Panc1 (cell line): ENCODE results near the gene IL31RA. TPM values are rescaled to one million over a fixed set of nuclear protein-coding genes. Genes with fewer than 3 reads are reported as not detected.

ENCODE experiments used
- ATAC-seq: fragments of 200-7000 bp; cut with Tn5 transposase; 2 replicates; pipeline ENCODE4 v1.9.1; 2020; ENCODE audit warnings: mild to moderate bottlenecking, moderate library complexity
- BruUV-seq: library from RNA; stranded (reverse); fragments of 400-500 nt; replicated peaks from 2 replicates; lab custom pipeline; 2021; lab: Mats Ljungman, UMichigan
- CTCF ChIA-PET: fragments of 300-600 bp; sonication (Branson Sonifier 250); formaldehyde crosslinking; loops from one replicate; lab custom pipeline; 2022; ENCODE audit warnings: antibody characterized with exemption; lab: Charles Lee
- POLR2A ChIA-PET: fragments of 300-600 bp; sonication (Branson Sonifier 250); formaldehyde crosslinking; loops from one replicate; lab custom pipeline; 2022; ENCODE audit warnings: antibody characterized with exemption; lab: Charles Lee
- DNase-seq: peaks from one replicate; pipeline ENCODE4 v3.0.0-alpha.2; 2010; ENCODE audit warnings: low read depth, low spot score
- H3K27ac ChIP-seq: 2 replicates; pipeline ENCODE4 v1.5.1; 2011; ENCODE audit warnings: mild to moderate bottlenecking, low read length, inconsistent platforms
- H3K27me3 ChIP-seq: fragments of 200-500 bp; sonication (Bioruptor generic); 2 replicates; pipeline ENCODE4 v1.6.0; 2014; ENCODE audit warnings: low read length, inconsistent platforms; ENCODE audit not compliant: control insufficient read depth, insufficient read depth
- H3K36me3 ChIP-seq: fragments of 200-500 bp; sonication (Bioruptor generic); 2 replicates; pipeline ENCODE4 v1.5.1; 2014; ENCODE audit warnings: inconsistent platforms, mild to moderate bottlenecking, low read length, moderate library complexity; ENCODE audit not compliant: control insufficient read depth, insufficient read depth
- H3K4me1 ChIP-seq: 2 replicates; pipeline ENCODE4 v1.5.1; 2011; ENCODE audit warnings: inconsistent platforms, mild to moderate bottlenecking, low read length, moderate library complexity; ENCODE audit not compliant: control insufficient read depth, insufficient read depth
- H3K4me3 ChIP-seq, 2 experiments: 2 replicates each; pipeline ENCODE4 v1.5.1; 2011 to 2012; ENCODE audit warnings: low read depth in 2 of 2, low read length in 2 of 2, mild to moderate bottlenecking in 2 of 2, inconsistent platforms in 1 of 2, moderate library complexity in 1 of 2
- H3K9me3 ChIP-seq: fragments of 200-500 bp; sonication (Bioruptor generic); 2 replicates; pipeline ENCODE4 v1.5.1; 2014; ENCODE audit warnings: low read depth, mild to moderate bottlenecking, inconsistent platforms, low read length, moderate library complexity; ENCODE audit not compliant: control insufficient read depth, insufficient read depth
- CTCF ChIP-seq: fragments of 450-650 bp; IDR thresholded peaks from 2 replicates; pipeline ENCODE4 v1.5.1; 2017; ENCODE audit warnings: mild to moderate bottlenecking
- POLR2AphosphoS5 ChIP-seq: IDR thresholded peaks from 2 replicates; pipeline ENCODE4 v1.6.1; 2012; ENCODE audit warnings: mild to moderate bottlenecking, low read depth, low read length, moderate library complexity
- REST ChIP-seq, 2 experiments: IDR thresholded peaks; 2 replicates each; pipeline ENCODE4 v1.6.1; 2011 to 2012; ENCODE audit warnings: low read depth in 2 of 2, control low read depth in 1 of 2, low read length in 1 of 2, mild to moderate bottlenecking in 1 of 2, moderate library complexity in 1 of 2; ENCODE audit not compliant: insufficient read depth in 1 of 2
- SIN3A ChIP-seq: IDR thresholded peaks from 2 replicates; pipeline ENCODE4 v1.6.1; 2012; ENCODE audit warnings: low read depth, mild to moderate bottlenecking, low read length, moderate library complexity, borderline replicate concordance; ENCODE audit not compliant: insufficient read depth
- TCF7L2 ChIP-seq: IDR thresholded peaks from 2 replicates; pipeline ENCODE4 v1.6.1; 2011; ENCODE audit warnings: mild to moderate bottlenecking, low read depth, low read length, inconsistent platforms
- in situ Hi-C: cut with HindIII; loops from 2 replicates; pipeline ENCODE4 v1.10.0; 2016; ENCODE audit warnings: low sequenced_read_pairs, low pct_unique_long_range_greater_than_20kb
- intact Hi-C: fragments of 100-400 bp; cut with micrococcal nuclease; formaldehyde crosslinking; loops from one replicate; pipeline ENCODE4 v1.10.0; 2022; ENCODE audit not compliant: unreplicated experiment
- total RNA-seq: library from RNA; stranded (reverse); gene quantifications from one replicate; pipeline ENCODE4 v1.2.1, GENCODE V29; 2021; ENCODE audit not compliant: unreplicated experiment

IL31RA gene
- total RNA-seq, 1 experiment from 2014 or later, result 3.1 TPM

- CTCF ChIA-PET, result no interaction called here
- ATAC-seq, result no peak
- no TSS peak for BruUV-seq
- no peaks in the 10 kb centered on the region for H3K36me3 ChIP-seq
- no peak for DNase-seq
- H3K9me3 ChIP-seq, result peaks cover 18% of the 10 kb centered on the region; the same call in 1 of the 2 replicates
- TF ChIP-seq REST (IDR thresholded peaks at IDR 0.05; ENCODE audit: insufficient read depth in 1 of 2, low read depth in 2 of 2, low read length in 1 of 2) (no peak), POLR2AphosphoS5 (no peak), CTCF (no peak), TCF7L2 (no peak), SIN3A (no peak)
- POLR2A ChIA-PET, result no interaction called here
- in situ Hi-C loops, result no loop called here
- H3K27me3 ChIP-seq, result no peaks in the 10 kb centered on the region
- H3K27ac ChIP-seq, result no peak overlapping the region
- no peak overlapping the region for H3K4me3 ChIP-seq
- H3K4me1 ChIP-seq, result no peaks in the 10 kb centered on the region
- intact Hi-C loops, result no loop called here
These were observed 26.5 kb downstream of the IL31RA start for GRCh38 chr5:55877655-55878054.

- CTCF ChIA-PET, result no interaction called here
- in situ Hi-C loops (no loop called here), intact Hi-C loops (no loop called here)
- Histone ChIP-seq H3K27me3 (no peaks in the 10 kb centered on the region), H3K36me3 (no peaks in the 10 kb centered on the region), H3K27ac (no peak overlapping the region), H3K9me3 (peaks cover 10% of the 10 kb centered on the region; the same call in 1 of the 2 replicates), H3K4me3 (no peak overlapping the region), H3K4me1 (no peaks in the 10 kb centered on the region)
- TF ChIP-seq CTCF (no peak), REST (IDR thresholded peaks at IDR 0.05; ENCODE audit: insufficient read depth in 1 of 2, low read depth in 2 of 2, low read length in 1 of 2) (no peak), POLR2AphosphoS5 (no peak), TCF7L2 (no peak), SIN3A (no peak)
- DNase-seq (no peak), ATAC-seq (no peak)
- no TSS peak for BruUV-seq
- POLR2A ChIA-PET, result interaction anchor here (0.5 kb wide), 1 partner anchor 573 kb away, joined by 4 read pairs; the partner anchor contains the start of gene MTREX
These were observed 29.3 kb downstream of the IL31RA start for GRCh38 chr5:55880453-55880852.
